B cell (primary cell): Measurements from ENCODE around the gene PNMA3. TPM values are rescaled to one million over a fixed set of nuclear protein-coding genes. Genes with fewer than 3 reads are reported as not detected.
A peak's percentile ranks its signal among the peaks of the same experiment; 100 is the strongest.

Experiments used
- ATAC-seq: fragments of 200-7000 bp; cut with Tn5 transposase; one replicate; pipeline ENCODE4 v1.10.0; 2021; ENCODE audit warnings: low read depth, mild to moderate bottlenecking, moderate number of reproducible peaks, moderate library complexity
- CTCF ChIA-PET: fragments of 350-600 bp; sonication (Branson Sonifier 250); formaldehyde crosslinking; loops from one replicate; lab custom pipeline; 2021; ENCODE audit warnings: antibody characterized with exemption, inconsistent platforms; lab: Charles Lee
- POLR2A ChIA-PET: fragments of 350-600 bp; sonication (Branson Sonifier 250); formaldehyde crosslinking; loops from one replicate; lab custom pipeline; 2021; ENCODE audit warnings: antibody characterized with exemption; lab: Charles Lee
- DNase-seq: peaks from one replicate; pipeline ENCODE4 v3.0.0; 2013
- H2AFZ ChIP-seq: 2 replicates; pipeline ENCODE4 v1.6.1; 2012; ENCODE audit warnings: mild to moderate bottlenecking, low read depth, low read length; ENCODE audit not compliant: insufficient read depth, poor library complexity, severe bottlenecking
- H3K27ac ChIP-seq, 2 donors: 1 replicate in 1 of 2; 2 replicates in 1 of 2; pipeline ENCODE4 v1.5.1; 2012 to 2013; ENCODE audit warnings: low read length in 2 of 2, mild to moderate bottlenecking in 2 of 2, moderate library complexity in 1 of 2
- H3K27me3 ChIP-seq, 4 experiments: fragments of 200-600 bp in 1 of 4; sonication (generic) in 1 of 4; replicated peaks in 1 of 4; 1 replicate in 2 of 4; 2 replicates in 2 of 4; pipeline versions ENCODE4 v1.6.1 to v1.7.0; 2013 to 2016; ENCODE audit warnings: low read length in 3 of 4, mild to moderate bottlenecking in 2 of 4, mixed read lengths in 1 of 4, moderate library complexity in 1 of 4; ENCODE audit not compliant: insufficient read depth in 4 of 4, control insufficient read depth in 3 of 4; ENCODE audit errors: control extremely low read depth in 1 of 4
- H3K36me3 ChIP-seq, 2 experiments: replicated peaks in 1 of 2; 1 replicate in 1 of 2; 2 replicates in 1 of 2; pipeline versions ENCODE4 v1.6.1 to v1.7.1; 2013; ENCODE audit warnings: low read length in 1 of 2; ENCODE audit not compliant: insufficient read depth in 2 of 2, control insufficient read depth in 1 of 2; ENCODE audit errors: control extremely low read depth in 1 of 2, extremely low read depth in 1 of 2
- H3K4me1 ChIP-seq, 2 donors: fragments of 200-600 bp in 1 of 2; sonication (generic) in 1 of 2; 1 replicate in 1 of 2; 2 replicates in 1 of 2; pipeline versions ENCODE4 v1.5.1 to v1.6.1; 2013 to 2017; ENCODE audit warnings: low read length in 2 of 2; ENCODE audit not compliant: control insufficient read depth in 2 of 2, insufficient read depth in 2 of 2
- H3K4me2 ChIP-seq: replicated peaks from 2 replicates; pipeline ENCODE3; 2012; ENCODE audit warnings: mild to moderate bottlenecking, low read depth, low read length; ENCODE audit not compliant: poor library complexity, severe bottlenecking
- H3K4me3 ChIP-seq, 5 experiments: fragments of 200-600 bp in 1 of 5; sonication (generic) in 1 of 5; 1 replicate in 3 of 5; 2 replicates in 2 of 5; pipeline versions ENCODE4 v1.5.1 to v1.7.0; 2011 to 2016; ENCODE audit warnings: low read length in 4 of 5, mild to moderate bottlenecking in 4 of 5, low read depth in 2 of 5, control low read depth in 1 of 5, moderate library complexity in 1 of 5; ENCODE audit not compliant: insufficient read depth in 1 of 5; ENCODE audit errors: control extremely low read depth in 1 of 5, extremely low read depth in 1 of 5
- H3K79me2 ChIP-seq: fragments of 200-600 bp; sonication (generic); one replicate; pipeline ENCODE4 v1.6.0; 2016; ENCODE audit warnings: low read length; ENCODE audit not compliant: control insufficient read depth, insufficient read depth
- H3K9ac ChIP-seq: fragments of 200-600 bp; sonication (generic); 2 replicates; pipeline ENCODE4 v1.6.1; 2017; ENCODE audit warnings: mild to moderate bottlenecking, low read length, moderate library complexity
- H3K9me3 ChIP-seq, 3 donors: one replicate each; pipeline versions ENCODE4 v1.6.1 to v1.7.1; 2013; ENCODE audit warnings: low read length in 2 of 3; ENCODE audit not compliant: control insufficient read depth in 2 of 3, insufficient read depth in 1 of 3; ENCODE audit errors: control extremely low read depth in 1 of 3
- H4K20me1 ChIP-seq: 2 replicates; pipeline ENCODE4 v1.6.0; 2012; ENCODE audit warnings: mild to moderate bottlenecking, low read length; ENCODE audit not compliant: insufficient read depth, control insufficient read depth, poor library complexity, severe bottlenecking
- H3K27ac Mint-ChIP-seq: one replicate; pipeline ENCODE4 v1.8.0; 2021; ENCODE audit warnings: mixed read lengths
- H3K27me3 Mint-ChIP-seq: one replicate; pipeline ENCODE4 v1.8.0; 2021; ENCODE audit warnings: mixed read lengths
- H3K4me1 Mint-ChIP-seq: one replicate; pipeline ENCODE4 v1.8.0; 2021; ENCODE audit warnings: mixed read lengths
- H3K4me3 Mint-ChIP-seq: one replicate; pipeline ENCODE4 v1.8.0; 2021; ENCODE audit warnings: mixed read lengths
- H3K9me3 Mint-ChIP-seq: one replicate; pipeline ENCODE4 v1.8.0; 2022; ENCODE audit warnings: mixed read lengths; ENCODE audit not compliant: insufficient read depth
- EZH2 ChIP-seq: IDR thresholded peaks from 2 replicates; pipeline ENCODE4 v1.6.1; 2012; ENCODE audit warnings: borderline replicate concordance, low read depth, mild to moderate bottlenecking, moderate library complexity, low read length; ENCODE audit not compliant: insufficient read depth, poor library complexity, severe bottlenecking
- WGBS: methylation state at CpG from one replicate; pipeline ENCODE4 v1.1.5; 2013; ENCODE audit warnings: missing lambda C conversion rate; ENCODE audit not compliant: insufficient coverage; 5-methylcytosine and 5-hydroxymethylcytosine counted together
- intact Hi-C: fragments of 100-400 bp; cut with micrococcal nuclease; formaldehyde crosslinking; loops from one replicate; pipeline ENCODE4 v1.10.0; 2022
- polyA plus RNA-seq: library from polyadenylated mRNA; depleted of rRNA; stranded (reverse); fragments of >200 nt; gene quantifications from 2 replicates; pipeline ENCODE4 v1.2.3, GENCODE V29; 2012
- total RNA-seq, 2 donors: library from RNA; stranded (reverse); fragments of 120-200 nt in 1 of 2; gene quantifications; 1 replicate in 1 of 2; 2 replicates in 1 of 2; pipeline versions ENCODE4 v1.2.3 to v1.2.4, GENCODE V29; 2013 to 2022
- TF ChIP-seq, protein P1 (sequence below): fragments of 200-600 bp; IDR thresholded peaks from one replicate; pipeline ENCODE4 v1.8.0; 2022; ENCODE audit warnings: antibody characterized with exemption, mild to moderate bottlenecking

The PNMA3 gene
- total and polyA plus RNA-seq, 2 donors (not counting 1 experiment from before 2014, with no cell fraction given), result 3.3 to 3.8 TPM

DNA sequence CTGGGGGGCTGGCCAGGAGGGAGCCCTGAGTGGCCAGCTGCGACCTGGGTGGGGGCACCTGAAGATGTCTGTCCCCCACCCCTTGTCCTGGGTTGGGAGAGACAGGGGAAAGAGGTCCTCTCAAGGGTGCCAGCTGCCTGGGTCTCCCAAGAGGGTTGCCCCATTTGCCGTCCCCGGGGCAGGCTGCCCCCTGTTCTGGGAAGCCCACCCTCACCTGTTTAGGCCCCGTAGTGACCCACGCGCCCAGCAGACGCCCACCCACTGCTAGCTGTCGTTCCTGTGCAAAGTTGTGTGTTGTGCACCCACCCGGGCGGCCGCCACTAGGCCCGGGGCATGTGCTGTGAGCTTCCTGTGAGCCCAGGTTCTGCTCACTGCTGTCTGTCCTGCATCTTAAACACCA is 25.5 kb upstream of the PNMA3 start:
- H3K9me3 ChIP-seq, result peaks cover 0 to 6% (median 0%) of the 10 kb centered on the region in 3 donors
- no peak overlapping the region for H3K4me3 Mint-ChIP-seq
- ATAC-seq, result no peak
- H3K4me2 ChIP-seq, result no peak overlapping the region
- H3K27me3 ChIP-seq, result no peaks in the 10 kb centered on the region
- peaks cover 0 to 13% of the 10 kb centered on the region in 2 donors for H3K4me1 ChIP-seq
- peaks cover 11% of the 10 kb centered on the region for H3K4me1 Mint-ChIP-seq
- no peaks in the 10 kb centered on the region for H4K20me1 ChIP-seq
- ChIA-PET CTCF (interaction anchor here (3.6 kb wide), 1 partner anchor 638 kb away, joined by 20 read pairs; no protein-coding TSS in a partner anchor), POLR2A (interaction anchor here (0.6 kb wide), 1 partner anchor 89 kb away, joined by 3 read pairs; no protein-coding TSS in a partner anchor)
- H3K27ac ChIP-seq, result no peak overlapping the region
- no peak for TF ChIP-seq EZH2
- TF ChIP-seq, protein P1, sequence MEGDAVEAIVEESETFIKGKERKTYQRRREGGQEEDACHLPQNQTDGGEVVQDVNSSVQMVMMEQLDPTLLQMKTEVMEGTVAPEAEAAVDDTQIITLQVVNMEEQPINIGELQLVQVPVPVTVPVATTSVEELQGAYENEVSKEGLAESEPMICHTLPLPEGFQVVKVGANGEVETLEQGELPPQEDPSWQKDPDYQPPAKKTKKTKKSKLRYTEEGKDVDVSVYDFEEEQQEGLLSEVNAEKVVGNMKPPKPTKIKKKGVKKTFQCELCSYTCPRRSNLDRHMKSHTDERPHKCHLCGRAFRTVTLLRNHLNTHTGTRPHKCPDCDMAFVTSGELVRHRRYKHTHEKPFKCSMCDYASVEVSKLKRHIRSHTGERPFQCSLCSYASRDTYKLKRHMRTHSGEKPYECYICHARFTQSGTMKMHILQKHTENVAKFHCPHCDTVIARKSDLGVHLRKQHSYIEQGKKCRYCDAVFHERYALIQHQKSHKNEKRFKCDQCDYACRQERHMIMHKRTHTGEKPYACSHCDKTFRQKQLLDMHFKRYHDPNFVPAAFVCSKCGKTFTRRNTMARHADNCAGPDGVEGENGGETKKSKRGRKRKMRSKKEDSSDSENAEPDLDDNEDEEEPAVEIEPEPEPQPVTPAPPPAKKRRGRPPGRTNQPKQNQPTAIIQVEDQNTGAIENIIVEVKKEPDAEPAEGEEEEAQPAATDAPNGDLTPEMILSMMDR, result no peak
- no peaks in the 10 kb centered on the region for H3K9me3 Mint-ChIP-seq
- H2AFZ ChIP-seq, result no peak overlapping the region
- H3K27me3 Mint-ChIP-seq, result no peaks in the 10 kb centered on the region
- no peak for DNase-seq
- 99% methylated on average over 10 of the region's 12 CpGs for WGBS
- H3K4me3 ChIP-seq, result no peak overlapping the region
- no peaks in the 10 kb centered on the region for H3K36me3 ChIP-seq
- intact Hi-C loops, result no loop called here
- H3K79me2 ChIP-seq, result no peaks in the 10 kb centered on the region
- H3K27ac Mint-ChIP-seq, result no peak overlapping the region
- no peak overlapping the region for H3K9ac ChIP-seq

DNA sequence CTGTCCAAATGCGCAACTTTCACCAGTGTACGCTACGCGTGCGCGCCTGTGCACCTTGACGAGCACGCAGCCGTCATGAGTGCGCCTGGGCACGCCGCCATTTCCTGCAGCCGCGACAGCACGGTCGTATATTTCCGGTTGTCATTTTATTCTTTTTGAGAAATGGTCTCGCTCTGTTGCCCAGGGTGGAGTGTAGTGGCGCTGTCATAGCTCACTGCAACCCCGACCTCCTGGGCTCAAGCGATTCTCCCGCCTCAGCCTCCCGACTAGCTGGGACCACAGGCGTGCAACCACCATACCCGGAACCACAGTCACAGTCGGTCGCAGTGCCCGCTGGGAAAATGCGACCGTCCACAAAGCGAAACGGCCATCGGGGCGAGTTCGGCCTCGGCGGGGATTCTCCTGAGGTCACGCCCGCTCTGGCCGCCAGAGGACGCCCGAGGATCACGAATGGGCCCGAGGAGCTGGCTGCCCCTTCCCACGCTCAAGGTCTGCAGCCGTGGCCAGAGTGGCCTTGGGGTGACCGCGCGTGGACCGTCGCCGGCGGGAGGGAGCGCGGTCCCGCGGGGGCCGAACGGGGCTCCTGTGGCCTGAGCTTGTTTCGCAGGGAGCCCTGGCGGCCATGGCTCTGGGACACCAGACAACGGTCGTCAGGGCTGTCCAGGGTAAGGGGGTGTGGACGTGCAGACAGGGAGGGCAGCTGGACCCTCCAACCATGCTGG is 23.7 kb upstream of the PNMA3 start:
- Histone ChIP-seq H3K4me2 (peak overlapping the region; percentile 74), H3K4me3 (peak overlapping the region in 4 of 5 experiments; percentile 40 to 67 (median 56)), H3K79me2 (no peaks in the 10 kb centered on the region), H3K36me3 (no peaks in the 10 kb centered on the region), H4K20me1 (no peaks in the 10 kb centered on the region), H3K27me3 (no peaks in the 10 kb centered on the region), H3K27ac (peak overlapping the region; percentile 47 to 58), H3K9me3 (peaks cover 0 to 6% (median 0%) of the 10 kb centered on the region in 3 donors), H3K9ac (peak overlapping the region; percentile 66), H2AFZ (peak overlapping the region; percentile 77), H3K4me1 (peaks cover 0 to 13% of the 10 kb centered on the region in 2 donors)
- H3K9me3 Mint-ChIP-seq, result no peaks in the 10 kb centered on the region
- POLR2A ChIA-PET, result interaction anchor here (1.0 kb wide), 1 partner anchor 91 kb away, joined by 4 read pairs; no protein-coding TSS in a partner anchor
- TF ChIP-seq EZH2, result no peak
- TF ChIP-seq, protein P1, result peak; percentile 81
- intact Hi-C loops, result no loop called here
- DNase-seq, result peak; percentile 72
- H3K4me1 Mint-ChIP-seq, result peaks cover 11% of the 10 kb centered on the region
- H3K27ac Mint-ChIP-seq, result peak overlapping the region; percentile 96
- CTCF ChIA-PET, result interaction anchor here (0.8 to 3.6 kb wide), 14 partner anchors 9 to 636 kb away, joined by 3 to 20 read pairs (median 4); partner anchors contain the start of gene HAUS7
- WGBS, result 14% methylated on average over 41 of the region's 64 CpGs
- H3K4me3 Mint-ChIP-seq, result peak overlapping the region; percentile 93
- ATAC-seq, result peak; percentile 84
- no peaks in the 10 kb centered on the region for H3K27me3 Mint-ChIP-seq
